ENCODE data around the gene DNHD1.
"Not testable (repeated sequence)": the region's sequence is repeated elsewhere in the genome, so short reads cannot be mapped to it uniquely, and the experiment has no call there.

The DNHD1 gene

DNA sequence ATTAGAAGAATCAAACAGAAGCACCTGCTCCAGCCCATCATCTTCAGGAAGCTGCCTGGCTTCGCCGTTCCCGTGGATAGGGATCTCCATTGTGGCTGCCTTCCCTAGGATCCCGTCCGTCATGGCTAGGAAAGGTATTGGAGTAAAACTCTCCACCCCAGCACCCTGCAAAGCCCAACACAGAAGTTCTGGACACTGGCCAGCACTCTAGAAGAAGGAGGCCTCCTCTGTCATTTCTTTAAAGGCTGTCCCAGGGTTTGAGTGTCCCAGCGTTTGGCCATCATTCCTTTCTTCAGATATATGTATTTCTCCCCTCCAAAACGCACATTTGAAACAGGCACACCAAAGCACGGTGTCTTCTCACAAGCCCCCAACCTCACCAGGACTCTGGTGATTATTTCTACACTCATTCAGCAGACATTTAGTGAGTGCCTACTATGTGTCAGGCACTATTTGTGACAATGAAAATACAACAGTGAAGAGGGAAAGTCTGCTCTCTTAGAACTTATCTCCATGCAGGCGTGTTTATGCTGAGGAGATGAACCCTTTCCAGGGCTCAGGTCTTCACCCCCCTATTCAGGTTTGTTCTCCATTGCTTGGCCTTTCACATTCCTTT lies 16.7 kb upstream of the DNHD1 start:
- DNase-seq: no peak

- DNase-seq: peak; percentile 99
Observed at GRCh38 chr11:6481012-6481923, 15.8 kb upstream of the DNHD1 start, which contains the start of the genes ARFIP2 and TIMM10B. TSS of gene ARFIP2 (minus strand) at chr11:6481331. CDS start at chr11:6480421, 910 bp downstream. TSS of gene TIMM10B (plus strand) at chr11:6481501. CDS start at chr11:6481517, 16 bp downstream.

- no peak for DNase-seq
Observed at GRCh38 chr11:6481924-6482275, 15.2 kb upstream of the DNHD1 start.

DNA sequence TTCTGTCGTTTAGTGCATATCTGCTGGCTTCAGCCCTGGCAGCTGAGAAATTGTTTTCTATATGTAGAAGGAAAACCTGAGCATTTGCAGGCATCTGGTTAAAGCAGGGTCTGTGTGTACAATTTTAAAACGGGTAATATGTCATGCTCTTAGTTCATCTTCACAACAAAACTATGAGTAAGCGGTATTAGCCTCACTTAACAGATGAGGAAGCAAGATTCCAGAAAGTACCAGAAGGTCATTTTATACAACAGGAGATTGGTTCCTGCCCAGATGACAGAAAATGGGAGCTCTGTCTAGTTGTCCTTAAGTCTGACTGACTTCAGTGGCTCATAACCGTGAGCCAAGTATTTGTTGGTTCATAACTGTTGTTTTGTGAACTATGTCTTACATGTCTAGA lies 14.6 kb upstream of the DNHD1 start:
- DNase-seq: no peak

- DNase-seq: no peak
Observed at GRCh38 chr11:6483015-6483414, 14.1 kb upstream of the DNHD1 start.

DNA sequence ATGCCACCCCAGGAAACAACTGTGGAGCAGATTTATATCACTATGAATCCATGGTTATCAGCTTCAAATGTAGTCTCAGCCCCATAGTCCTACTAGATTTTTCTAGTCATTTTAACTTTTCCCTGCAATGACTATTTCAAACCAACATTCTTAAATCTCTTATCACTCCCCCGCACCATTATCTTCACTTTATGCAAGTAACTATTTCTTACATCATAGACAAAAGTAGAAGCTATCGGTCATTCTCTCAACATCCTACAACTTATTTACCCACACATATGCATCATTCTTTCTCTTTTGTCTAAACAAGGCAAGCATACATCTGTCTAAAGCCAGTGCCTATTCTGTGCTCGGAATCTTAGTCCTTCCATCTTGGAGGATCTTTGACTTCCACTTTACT lies 11.4 kb upstream of the DNHD1 start:
- no peak for DNase-seq

- DNase-seq: no peak
Observed at GRCh38 chr11:6486256-6486655, 10.8 kb upstream of the DNHD1 start.

DNA sequence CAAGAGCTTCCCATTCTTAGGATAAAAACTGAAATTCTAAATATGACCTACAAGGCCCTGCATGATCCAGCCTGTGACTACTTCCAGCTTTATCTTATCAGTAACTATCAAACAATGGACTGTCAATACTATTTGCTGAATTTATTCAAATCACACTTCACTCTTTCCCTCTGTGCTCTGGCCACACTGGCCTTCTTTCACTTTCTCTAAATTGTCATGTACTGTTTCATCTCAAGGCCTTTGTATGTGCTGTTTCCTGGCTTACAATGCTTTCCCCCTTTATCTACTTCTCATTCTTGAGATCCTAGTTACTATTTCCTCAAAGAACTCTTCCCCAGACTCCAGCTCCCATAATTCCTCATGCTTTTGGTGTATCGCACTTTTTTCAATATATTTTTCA lies 10.1 kb upstream of the DNHD1 start:
- no peak for DNase-seq

DNA sequence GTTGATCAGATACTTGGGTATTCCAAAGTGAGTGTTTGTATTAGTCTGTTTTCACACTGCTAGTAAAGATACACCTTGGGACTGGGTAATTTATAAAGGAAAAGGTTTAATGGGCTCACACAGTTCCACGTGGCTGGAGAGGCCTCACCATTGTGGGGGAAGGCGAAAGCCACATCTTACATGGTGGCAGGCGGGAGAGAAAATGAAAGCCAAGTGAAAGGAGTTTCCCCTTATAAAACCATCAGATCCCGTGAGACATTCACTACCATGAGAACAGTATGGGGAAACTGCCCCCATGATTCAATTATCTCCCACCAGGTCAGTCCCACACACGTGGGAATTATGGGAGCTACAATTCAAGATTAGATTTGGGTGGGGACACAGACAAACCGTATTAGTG lies 8.7 kb upstream of the DNHD1 start:
- DNase-seq: no peak

- no peak for DNase-seq
Observed at GRCh38 chr11:6488821-6489220, 8.3 kb upstream of the DNHD1 start.

GRCh38 chr11:6489306-6489705 lies 7.8 kb upstream of the DNHD1 start:
- no peak for DNase-seq

DNA sequence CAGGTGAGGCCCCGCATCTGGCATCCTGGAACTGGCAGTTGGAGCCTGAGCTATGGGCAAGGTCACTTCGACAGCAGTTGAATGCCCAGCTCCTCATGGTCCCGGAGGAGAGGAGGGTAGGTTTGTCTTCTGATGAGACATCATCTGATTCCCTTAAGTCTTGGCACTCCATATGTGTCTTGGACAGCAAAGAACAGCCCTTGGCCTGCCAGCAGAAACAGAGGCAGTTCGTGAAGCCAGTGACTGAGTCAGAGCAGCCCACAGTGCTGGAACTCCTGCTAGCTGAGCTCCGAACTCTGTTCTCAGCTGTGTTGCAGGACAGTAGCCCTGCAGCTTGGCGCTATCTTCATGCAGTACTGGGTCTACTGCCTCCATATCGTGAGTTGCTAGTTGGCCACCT lies 1.0 kb downstream of the DNHD1 start:
- DNase-seq: no peak

- DNase-seq: no peak
Observed at GRCh38 chr11:6498544-6498943, 1.5 kb downstream of the DNHD1 start.

DNA sequence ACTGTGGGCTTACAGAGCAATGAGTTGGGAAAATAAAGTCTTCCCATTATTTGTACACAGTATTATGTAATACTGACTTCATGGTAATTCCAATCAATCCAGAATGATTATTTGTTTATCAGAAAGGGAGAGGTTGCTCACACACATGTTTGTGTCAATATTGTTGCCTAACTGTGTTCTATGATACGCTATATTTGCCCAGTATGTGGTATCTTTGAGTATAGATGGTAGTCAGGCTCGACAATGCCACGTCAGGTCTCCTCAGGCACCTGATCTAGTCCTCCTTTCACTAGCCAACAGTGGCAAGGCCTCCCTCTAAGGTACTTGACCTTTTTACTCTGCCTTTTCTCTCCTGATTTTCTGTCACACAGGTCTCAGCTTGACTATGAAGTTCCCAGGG lies 5.3 kb downstream of the DNHD1 start:
- DNase-seq: no peak

DNA sequence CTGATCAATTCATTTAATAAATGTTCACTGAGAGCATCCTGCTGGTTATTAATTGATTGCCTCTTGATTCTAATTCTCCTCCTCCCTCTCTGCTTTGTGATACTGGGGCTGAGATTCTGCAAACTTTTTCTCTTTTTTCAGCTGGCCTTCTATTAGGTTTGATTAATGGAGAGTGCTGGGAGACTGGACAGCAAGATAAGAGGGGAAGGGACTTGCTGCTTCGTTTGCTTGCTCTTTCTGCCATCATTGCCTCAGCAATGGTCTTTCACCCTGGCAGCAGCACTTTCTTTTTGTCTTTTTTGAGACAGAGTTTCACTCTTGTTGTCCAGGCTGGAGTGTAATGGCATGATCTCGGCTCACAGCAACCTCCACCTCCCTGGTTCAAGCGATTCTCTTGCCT lies 7.1 kb downstream of the DNHD1 start:
- no peak for DNase-seq

DNA sequence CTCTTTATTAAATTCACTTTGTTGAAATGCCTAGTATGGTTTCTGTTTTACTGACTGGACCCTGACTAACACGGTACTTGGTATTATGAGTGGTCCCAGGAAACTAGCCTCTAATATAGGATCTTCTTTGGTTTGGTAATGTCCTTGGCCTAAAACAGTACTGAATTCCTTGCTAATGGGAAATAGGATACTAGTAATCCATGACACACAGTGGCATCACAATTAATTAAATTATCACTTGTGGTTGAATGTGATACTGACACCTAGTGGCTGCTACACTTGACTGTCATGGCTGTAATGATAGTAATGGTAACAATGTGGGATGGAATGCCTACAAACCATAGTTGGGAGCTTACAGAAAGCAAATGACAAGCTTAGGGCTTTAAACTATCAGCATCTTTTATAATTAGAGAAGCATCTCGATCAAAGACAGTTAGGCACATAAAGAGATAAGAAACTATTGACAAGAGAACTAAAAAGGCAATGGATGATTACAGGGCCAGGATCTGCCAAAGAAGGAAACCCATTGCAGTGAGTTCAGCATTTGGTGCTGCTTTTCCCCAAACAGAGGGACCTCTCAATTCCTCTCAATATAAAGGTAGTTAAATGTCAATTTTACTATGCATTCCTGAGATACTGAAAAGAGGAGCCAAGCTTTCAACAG lies 8.6 kb downstream of the DNHD1 start:
- DNase-seq: no peak

DNA sequence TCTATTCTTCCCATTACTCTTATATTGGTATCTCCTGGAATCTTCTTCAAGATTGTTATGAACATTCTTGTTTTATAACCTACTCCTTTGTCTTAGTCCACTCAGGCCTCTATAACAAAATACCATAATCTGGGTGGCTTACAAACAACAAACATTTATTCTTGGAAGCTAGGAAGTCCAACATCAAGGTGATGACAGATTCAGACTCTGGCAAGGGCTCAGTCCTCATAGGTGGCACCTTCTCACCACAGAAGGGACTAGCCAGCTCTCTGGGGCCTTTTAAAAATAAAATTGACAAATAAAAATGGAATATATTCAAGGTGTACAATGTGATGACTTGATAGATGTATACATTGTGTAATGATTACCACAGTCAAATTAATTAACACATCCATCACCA lies 19.8 kb downstream of the DNHD1 start:
- no peak for DNase-seq

DNA sequence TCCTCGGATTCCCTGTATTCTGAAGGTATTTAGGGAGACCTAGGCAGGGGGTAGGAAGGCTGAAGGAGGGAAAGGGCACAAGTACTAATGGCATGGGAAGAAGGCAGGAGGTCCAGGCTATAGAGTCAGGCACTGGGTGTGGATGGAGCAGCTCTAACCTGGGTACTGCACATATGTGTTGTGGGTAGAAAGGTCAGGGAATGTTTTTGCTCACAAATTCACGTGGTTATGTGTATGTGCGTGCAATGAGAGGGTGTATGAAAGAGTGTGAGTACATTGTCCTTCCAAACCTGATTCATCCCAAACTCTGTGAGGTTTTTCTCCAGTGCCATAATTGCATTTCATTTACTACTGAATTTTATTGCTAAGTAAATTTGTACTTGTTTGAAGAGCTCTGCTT lies 23.2 kb downstream of the DNHD1 start:
- DNase-seq: no peak

DNA sequence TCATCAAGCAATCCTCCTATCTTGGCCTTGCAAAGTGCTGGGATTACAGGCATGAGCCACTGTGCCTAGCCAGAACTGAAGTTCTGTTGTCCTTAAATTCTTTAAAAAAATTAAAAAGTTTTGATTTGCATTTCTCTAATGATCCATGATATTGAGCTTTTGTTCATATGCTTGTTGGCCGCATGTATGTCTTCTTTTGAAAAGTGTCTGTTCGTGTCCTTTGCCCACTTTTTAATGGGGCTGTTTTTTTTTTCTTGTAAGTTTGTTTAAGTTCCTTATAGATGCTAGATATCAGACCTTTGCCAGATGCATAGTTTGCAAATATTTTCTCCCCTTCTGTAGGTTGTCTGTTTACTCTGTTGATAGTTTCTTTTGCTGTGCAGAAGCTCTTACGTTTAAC lies 24.9 kb downstream of the DNHD1 start:
- DNase-seq: not testable (repeated sequence)

GRCh38 chr11:6523253-6523652 lies 26.2 kb downstream of the DNHD1 start:
- no peak for DNase-seq

- no peak for DNase-seq
Observed at GRCh38 chr11:6526411-6527135, 29.5 kb downstream of the DNHD1 start.

DNA sequence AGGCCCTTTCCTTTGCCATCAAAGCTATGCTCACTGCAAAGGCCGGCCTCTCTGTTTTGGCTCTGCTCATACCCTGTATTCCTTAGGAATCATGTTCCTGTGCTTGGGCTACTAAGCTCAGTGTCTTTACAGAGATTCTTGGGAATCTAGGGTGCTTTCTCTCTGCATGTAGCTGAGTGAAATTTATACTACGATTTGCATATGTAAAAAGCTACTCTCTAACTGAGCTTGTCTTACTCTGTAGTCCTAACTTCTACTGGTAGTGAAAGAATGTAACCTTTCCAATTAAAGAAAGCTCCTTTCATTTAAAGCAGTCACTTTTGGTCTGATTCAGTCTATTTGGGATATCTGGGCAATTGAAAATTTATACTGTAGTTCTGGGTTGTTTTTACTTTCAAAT lies 32.2 kb downstream of the DNHD1 start:
- no peak for DNase-seq

GRCh38 chr11:6530848-6531247 lies 33.8 kb downstream of the DNHD1 start:
- DNase-seq: no peak
